HuH-7 (cell line): ENCODE data around the gene MARK2.
"Not testable (repeated sequence)": the region's sequence is repeated elsewhere in the genome, so short reads cannot be mapped to it uniquely, and the experiment has no call there.

ENCODE experiments used
- DNase-seq: peaks from one replicate; pipeline ENCODE4 v3.0.0; 2011; ENCODE audit warnings: low spot score

MARK2 gene

GRCh38 chr11:63838678-63839507 is at the start of gene MARK2:
Gene MARK2, plus strand, starts transcription at chr11:63839110. Its CDS starts 397 bp downstream, at chr11:63839507.
- peak; percentile 72 for DNase-seq

GRCh38 chr11:63791495-63792167 is 47.3 kb upstream of the MARK2 start:
- no peak for DNase-seq

- no peak for DNase-seq
These were observed 45.7 kb upstream of the MARK2 start for GRCh38 chr11:63793161-63793560.

- DNase-seq = no peak
These were observed 43.8 kb upstream of the MARK2 start for GRCh38 chr11:63795066-63795465.

- no peak for DNase-seq
These were observed 38.0 kb upstream of the MARK2 start for GRCh38 chr11:63800921-63801320.

- no peak for DNase-seq
These were observed 36.1 kb upstream of the MARK2 start for GRCh38 chr11:63802637-63803414.

- DNase-seq = no peak
These were observed 34.7 kb upstream of the MARK2 start for GRCh38 chr11:63804259-63804658.

- DNase-seq = no peak
These were observed 33.0 kb upstream of the MARK2 start for GRCh38 chr11:63805844-63806415.

GRCh38 chr11:63810383-63810782 is 28.5 kb upstream of the MARK2 start:
- DNase-seq = not testable (repeated sequence)

GRCh38 chr11:63811522-63811921 is 27.4 kb upstream of the MARK2 start:
- DNase-seq = no peak

GRCh38 chr11:63813035-63813562 is 25.8 kb upstream of the MARK2 start, which contains the start of gene SPINDOC:
Gene SPINDOC, plus strand, starts transcription at chr11:63813456. Its CDS starts 231 bp downstream, at chr11:63813687.
- peak; percentile 76 for DNase-seq

GRCh38 chr11:63813563-63814382 is 25.1 kb upstream of the MARK2 start:
- DNase-seq = peak; percentile 28

GRCh38 chr11:63814383-63814736 is 24.6 kb upstream of the MARK2 start:
- DNase-seq = no peak

GRCh38 chr11:63816166-63816565 is 22.7 kb upstream of the MARK2 start:
- DNase-seq = no peak

- DNase-seq = no peak
These were observed 22.2 kb upstream of the MARK2 start for GRCh38 chr11:63816732-63817131.

GRCh38 chr11:63817758-63818498 is 21.0 kb upstream of the MARK2 start:
- DNase-seq = no peak

- DNase-seq = no peak
These were observed 20.3 kb upstream of the MARK2 start for GRCh38 chr11:63818609-63819008.

- no peak for DNase-seq
These were observed 17.5 kb upstream of the MARK2 start for GRCh38 chr11:63821411-63821810.

- no peak for DNase-seq
These were observed 12.3 kb upstream of the MARK2 start for GRCh38 chr11:63826471-63827190.
